Tibial artery (tissue), 4 donors: ENCODE measurements around the gene FCSK.
"Not testable (repeated sequence)": the region's sequence is repeated elsewhere in the genome, so short reads cannot be mapped to it uniquely, and the experiment has no call there.

Experiments
- DNase-seq, 2 donors: peaks; one replicate each; pipeline ENCODE4 v3.0.0-alpha.2; 2019
- H3K27ac ChIP-seq, 2 donors: fragments of 200-600 bp; sonication (generic) in 1 of 2; 1 replicate in 1 of 2; 2 replicates in 1 of 2; pipeline ENCODE4 v1.5.1; 2018 to 2019; ENCODE audit warnings: mild to moderate bottlenecking in 1 of 2
- H3K27me3 ChIP-seq, 2 donors: fragments of 200-600 bp; sonication (generic) in 1 of 2; one replicate each; pipeline versions ENCODE4 v1.5.1 to v1.6.0; 2016 to 2019
- H3K36me3 ChIP-seq, 3 donors: fragments of 200-600 bp; sonication (generic) in 2 of 3; one replicate each; pipeline ENCODE4 v1.5.1; 2016 to 2019; ENCODE audit warnings: mild to moderate bottlenecking in 2 of 3
- H3K4me1 ChIP-seq, 4 donors: fragments of 200-600 bp; sonication (generic) in 2 of 4; 1 replicate in 3 of 4; 2 replicates in 1 of 4; pipeline ENCODE4 v1.5.1; 2016 to 2019
- H3K4me3 ChIP-seq, 2 donors: fragments of 200-600 bp; sonication (generic) in 1 of 2; 1 replicate in 1 of 2; 2 replicates in 1 of 2; pipeline ENCODE4 v1.5.1; 2018 to 2019; ENCODE audit warnings: mild to moderate bottlenecking in 2 of 2
- H3K9me3 ChIP-seq, 3 donors: fragments of 200-600 bp; sonication (generic) in 1 of 3; one replicate each; pipeline ENCODE4 v1.5.1; 2016 to 2019
- CTCF ChIP-seq, 2 experiments: fragments of 200-600 bp in 1 of 2; fragments of 450-650 bp in 1 of 2; IDR thresholded peaks; one replicate each; pipeline ENCODE4 v1.5.1; 2017 to 2019; ENCODE audit warnings: antibody characterized with exemption in 2 of 2, mild to moderate bottlenecking in 1 of 2, moderate library complexity in 1 of 2
- intact Hi-C: fragments of 100-400 bp; cut with DNase I; formaldehyde crosslinking; loops from one replicate; pipeline ENCODE4 v1.15.0; 2023; ENCODE audit warnings: low total_unique reads

Gene FCSK

DNA sequence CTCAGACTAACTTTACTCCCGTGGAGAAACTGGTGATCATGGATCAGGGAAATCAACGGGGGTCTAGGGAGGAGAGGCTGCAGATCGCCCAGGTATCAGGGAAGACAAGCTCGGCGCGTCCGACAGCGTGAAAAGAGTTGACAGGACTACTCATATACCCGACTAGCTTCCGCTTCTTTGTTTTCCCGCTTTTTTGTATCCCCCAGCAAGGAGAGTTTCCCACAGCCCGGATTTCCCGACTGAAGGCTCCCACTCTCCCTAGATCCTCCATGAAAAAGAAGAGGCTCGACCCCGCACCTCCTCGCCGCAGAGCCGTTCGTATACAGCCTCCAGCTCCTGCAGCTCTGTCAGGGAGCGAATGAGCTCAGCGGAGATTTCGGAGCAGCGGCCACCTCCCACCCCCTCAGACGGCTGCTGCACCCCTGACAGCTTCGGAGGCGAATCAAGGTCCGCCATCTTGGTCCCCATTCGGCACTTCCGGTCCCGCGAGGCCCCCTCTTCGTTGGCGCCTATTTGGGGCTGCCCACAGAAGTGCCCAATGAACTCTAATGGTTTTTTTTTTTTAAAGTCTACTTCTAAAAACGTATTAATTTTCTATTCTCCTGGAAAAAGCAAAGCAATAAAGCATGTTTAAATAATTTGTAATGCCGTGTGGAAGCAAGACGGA lies 68.8 kb downstream of the FCSK start, which contains the start of gene COG4:
Gene COG4 (minus strand): TSS at position 479 of the 667 bp plus-strand sequence. CDS start 11 bp downstream, at position 468.
- Histone ChIP-seq H3K4me1 (peaks cover 0 to 44% (median 32%) of the 10 kb centered on the region in 4 donors), H3K27me3 (no peaks in the 10 kb centered on the region), H3K27ac (peak within 1 kb of the TSS; percentile 85 to 86), H3K36me3 (peaks cover 13 to 29% (median 16%) of the 10 kb centered on the region in 3 donors), H3K4me3 (peak within 1 kb of the TSS; percentile 79 to 85), H3K9me3 (no peaks in the 10 kb centered on the region)
- DNase-seq, result peak; percentile 85 to 89
- intact Hi-C loops, result no loop called here
- no peak for TF ChIP-seq CTCF (IDR thresholded peaks at IDR 0.05)

DNA sequence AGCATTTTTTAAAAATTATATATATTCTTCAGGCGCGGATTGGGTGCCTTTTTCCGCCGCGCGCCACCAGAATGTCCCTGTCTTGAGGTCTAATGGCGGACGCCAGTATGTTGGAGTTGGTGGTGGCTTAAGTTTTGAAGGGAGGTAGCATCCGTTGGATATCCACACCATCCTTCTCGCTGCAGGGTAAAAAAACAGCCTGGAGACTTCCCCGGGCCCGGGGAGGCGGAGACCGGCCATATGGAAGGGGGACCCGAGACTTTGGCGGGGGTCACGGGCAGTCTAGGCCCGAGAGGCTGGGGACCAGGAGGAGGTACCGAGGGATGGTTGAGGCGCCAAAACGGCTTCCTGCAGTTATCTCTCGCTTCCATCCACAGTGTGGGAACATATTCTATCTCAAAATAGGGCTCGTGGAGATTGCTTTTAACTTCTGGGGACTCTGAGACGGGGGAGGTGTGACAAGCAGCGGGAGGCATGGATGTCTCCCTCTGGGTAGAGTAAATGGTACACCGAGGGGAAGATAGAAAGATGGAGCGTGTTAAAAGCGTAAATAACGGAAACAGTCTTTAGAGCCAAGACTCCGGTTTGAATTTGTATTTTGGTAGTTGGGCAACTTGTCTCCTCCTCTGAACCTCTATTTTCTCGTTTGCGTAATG lies 69.5 kb downstream of the FCSK start, which contains the start of gene SF3B3:
Gene SF3B3 (plus strand): TSS at position 74 of the 656 bp plus-strand sequence. CDS start 2,841 bp downstream, outside the sequence.
- H3K36me3 ChIP-seq, result peaks cover 15 to 30% (median 18%) of the 10 kb centered on the region in 3 donors
- peak; percentile 57 to 80 for DNase-seq
- peak within 1 kb of the TSS; percentile 85 to 86 for H3K27ac ChIP-seq
- peak within 1 kb of the TSS; percentile 79 to 85 for H3K4me3 ChIP-seq
- no peak for TF ChIP-seq CTCF (IDR thresholded peaks at IDR 0.05)
- intact Hi-C loops, result no loop called here
- no peaks in the 10 kb centered on the region for H3K27me3 ChIP-seq
- H3K4me1 ChIP-seq, result peaks cover 0 to 51% (median 34%) of the 10 kb centered on the region in 4 donors
- no peaks in the 10 kb centered on the region for H3K9me3 ChIP-seq

DNA sequence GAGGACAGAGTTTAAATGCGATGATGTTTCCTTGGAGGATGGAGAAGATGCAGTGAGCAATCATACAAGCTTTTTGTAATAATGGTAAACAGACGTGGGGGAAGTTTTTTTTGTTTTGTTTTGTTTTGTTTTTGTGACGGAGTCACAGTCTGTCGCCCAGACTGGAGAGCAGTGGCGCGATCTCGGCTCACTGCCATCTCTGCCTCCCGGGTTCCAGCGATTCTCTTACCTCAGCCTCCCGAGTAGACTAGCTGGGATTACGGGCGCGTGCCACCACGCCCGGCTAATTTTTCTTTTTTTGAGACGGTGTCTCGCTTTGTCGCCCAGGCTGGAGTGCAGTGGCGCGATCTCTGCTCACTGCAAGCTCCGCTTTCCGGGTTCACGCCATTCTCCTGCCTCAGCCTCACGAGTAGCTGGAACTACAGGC lies 70.0 kb downstream of the FCSK start:
- Histone ChIP-seq H3K27ac (peak overlapping the region; percentile 85 to 86), H3K4me3 (peak overlapping the region; percentile 79 to 85)
- intact Hi-C loops, result not testable (repeated sequence)

DNA sequence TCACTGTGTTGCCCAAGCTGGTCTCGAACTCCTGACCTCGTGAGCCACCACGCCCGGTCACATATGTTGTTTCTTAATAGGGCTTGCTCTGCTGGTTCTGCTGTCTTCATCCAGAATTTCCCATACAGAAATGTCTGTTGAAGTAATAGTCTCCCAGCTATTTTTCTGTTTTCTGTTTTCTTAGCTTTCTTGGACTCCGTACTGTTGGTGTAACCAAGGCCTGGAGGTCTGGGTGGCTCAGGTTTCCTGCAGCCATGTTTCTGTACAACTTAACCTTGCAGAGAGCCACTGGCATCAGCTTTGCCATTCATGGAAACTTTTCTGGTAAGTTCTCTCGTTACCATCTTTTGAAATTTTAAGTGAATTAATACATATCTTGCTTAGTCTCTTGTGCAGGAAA lies 72.0 kb downstream of the FCSK start:
- Histone ChIP-seq H3K4me1 (peaks cover 0 to 56% (median 38%) of the 10 kb centered on the region in 4 donors), H3K27ac (no peak overlapping the region), H3K4me3 (no peak overlapping the region), H3K9me3 (no peaks in the 10 kb centered on the region), H3K36me3 (peaks cover 40 to 48% (median 41%) of the 10 kb centered on the region in 3 donors), H3K27me3 (no peaks in the 10 kb centered on the region)
- intact Hi-C loops, result no loop called here
- no peak for TF ChIP-seq CTCF (IDR thresholded peaks at IDR 0.05)
- no peak for DNase-seq

More for the DNA sequence above, 70.0 kb downstream of the FCSK start:
- H3K9me3 ChIP-seq, H3K27me3 ChIP-seq: not testable (repeated sequence)
- peaks cover 20 to 31% (median 23%) of the 10 kb centered on the region in 3 donors for H3K36me3 ChIP-seq
- peaks cover 0 to 56% (median 37%) of the 10 kb centered on the region in 4 donors for H3K4me1 ChIP-seq
- DNase-seq, result peak in 1 of 2 donors; percentile 77

GRCh38 chr16:70527315-70527996 lies 73.1 kb downstream of the FCSK start:
- H3K36me3 ChIP-seq, result peaks cover 50 to 58% (median 52%) of the 10 kb centered on the region in 3 donors
- no peak for DNase-seq
- H3K4me3 ChIP-seq, result no peak overlapping the region
- TF ChIP-seq CTCF (IDR thresholded peaks at IDR 0.05), result no peak
- H3K9me3 ChIP-seq, result no peaks in the 10 kb centered on the region
- no peak overlapping the region for H3K27ac ChIP-seq
- peaks cover 0 to 49% (median 32%) of the 10 kb centered on the region in 4 donors for H3K4me1 ChIP-seq
- no peaks in the 10 kb centered on the region for H3K27me3 ChIP-seq
- intact Hi-C loops, result no loop called here
